Ovary (tissue), 3 donors: ENCODE results near the gene DNLZ.

ENCODE experiments used
- CTCF ChIP-seq, 3 donors: fragments of 450-650 bp in 2 of 3; fragments of 200-600 bp in 1 of 3; IDR thresholded peaks; one replicate each; pipeline versions ENCODE4 v1.5.1 to v1.8.0; 2016 to 2022; ENCODE audit warnings: antibody characterized with exemption in 3 of 3, mild to moderate bottlenecking in 1 of 3
- EP300 ChIP-seq: sonication (generic); formaldehyde crosslinking; IDR thresholded peaks from one replicate; pipeline ENCODE4 v1.6.1; 2017; ENCODE audit warnings: antibody characterized with exemption
- POLR2A ChIP-seq: fragments of 450-650 bp; IDR thresholded peaks from one replicate; pipeline ENCODE4 v1.6.1; 2017; ENCODE audit warnings: antibody characterized with exemption, mild to moderate bottlenecking, moderate library complexity
- donor health status: DM: no; HTN: no; CAD: no.

DNA sequence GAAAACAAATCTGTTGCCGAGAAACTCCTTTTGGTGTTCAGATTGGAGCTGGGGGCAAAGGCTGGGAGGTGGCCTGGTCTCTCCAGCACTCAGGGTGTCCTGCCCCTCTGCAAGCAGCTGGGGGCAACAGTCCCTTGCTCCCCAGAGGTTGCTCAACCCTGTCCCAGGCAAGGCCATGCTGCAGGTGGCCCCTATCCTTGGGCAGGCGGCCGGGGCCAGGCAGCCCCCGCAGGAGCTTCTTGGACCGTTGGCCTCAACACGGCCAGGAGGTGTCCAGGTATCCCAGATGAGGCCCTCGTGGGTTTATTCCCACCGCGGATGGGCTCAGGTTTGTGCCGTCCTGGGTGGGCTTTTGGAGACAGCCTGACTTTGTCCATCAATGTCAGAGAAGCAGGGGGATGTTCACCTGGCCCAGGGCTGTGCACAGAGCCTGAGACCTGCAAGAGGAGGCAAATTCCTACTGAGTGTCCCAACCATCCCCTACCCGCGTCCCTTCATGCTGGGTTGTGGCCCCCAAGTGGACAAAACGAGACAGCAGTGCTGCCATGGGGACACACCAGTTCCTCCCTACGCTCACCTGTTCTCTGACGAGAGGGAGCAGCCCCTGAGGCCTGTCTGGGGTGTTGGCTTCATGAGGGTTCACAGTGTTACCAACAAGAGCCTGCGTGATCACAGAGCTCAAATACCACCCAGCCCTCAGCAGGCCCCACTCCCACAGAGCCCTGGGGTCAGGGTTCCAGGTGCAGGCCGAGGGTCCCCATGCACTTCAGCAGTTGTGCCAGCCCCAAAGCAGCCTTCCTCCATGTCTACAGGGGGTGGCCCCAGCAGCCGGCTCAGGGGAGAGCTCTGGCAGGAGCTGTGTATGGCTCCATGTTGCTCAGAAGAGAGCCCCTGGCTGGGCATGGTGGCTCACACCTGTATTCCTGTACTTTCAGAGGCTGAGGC is 50.2 kb downstream of the DNLZ start:
- no peak for TF ChIP-seq CTCF (IDR thresholded peaks at IDR 0.05)
- TF ChIP-seq POLR2A: no peak
- TF ChIP-seq EP300: no peak
